K562 (cell line): ENCODE measurements around the gene SRCIN1. TPM values are rescaled to one million over a fixed set of nuclear protein-coding genes. Genes with fewer than 3 reads are reported as not detected.
"Not testable (repeated sequence)": the region's sequence is repeated elsewhere in the genome, so short reads cannot be mapped to it uniquely, and the experiment has no call there.

Source experiments
- ATAC-seq: fragments of 200-7000 bp; cut with Tn5 transposase; 3 replicates; pipeline ENCODE4 v1.9.1; 2020; ENCODE audit warnings: moderate library complexity
- BruUV-seq: library from RNA; stranded (reverse); fragments of 400-500 nt; replicated peaks from 2 replicates; lab custom pipeline; 2021; lab: Mats Ljungman, UMichigan
- CTCF ChIA-PET: fragments of 300-600 bp; formaldehyde crosslinking; extraction: SDS; loops from one replicate; lab custom pipeline; 2021; ENCODE audit warnings: low intra/inter-chr PET ratio; lab: Yijun Ruan, JAX
- POLR2A ChIA-PET: fragments of 300-600, 350-650 bp; sonication (Branson Sonifier 250); formaldehyde crosslinking; extraction: SDS; loops from one replicate; lab custom pipeline; 2021; ENCODE audit warnings: antibody characterized with exemption, inconsistent platforms; lab: Yijun Ruan, JAX
- DNase-seq, 4 experiments: peaks; one replicate each; pipeline versions ENCODE4 v3.0.0 to v3.0.0-alpha.2; 2011 to 2018; ENCODE audit warnings: low spot score in 3 of 4, mixed read lengths in 3 of 4; ENCODE audit errors: extremely low read depth in 1 of 4
- FAIRE-seq: peaks from 2 replicates; lab custom pipeline; 2011; peaks lifted over from hg19 to GRCh38; lab: Jason Lieb, UNC
- H2AFZ ChIP-seq: 2 replicates; pipeline ENCODE4 v1.6.0; 2011; ENCODE audit warnings: low read depth, low read length, control low read depth, inconsistent platforms
- H3K27ac ChIP-seq: fragments of 200-600 bp; 3 replicates; pipeline ENCODE4 v1.8.0; 2011; ENCODE audit warnings: low read depth, mild to moderate bottlenecking, control low read depth, inconsistent platforms, low read length, moderate library complexity, mixed read lengths; ENCODE audit errors: extremely low read depth
- H3K27me3 ChIP-seq, 2 experiments: fragments of 300-600 bp in 1 of 2; 2 replicates in 1 of 2; 3 replicates in 1 of 2; pipeline versions ENCODE4 v1.6.0 to v1.8.0; 2011; ENCODE audit warnings: inconsistent platforms in 2 of 2, low read length in 2 of 2, mild to moderate bottlenecking in 1 of 2, mixed read lengths in 1 of 2, moderate library complexity in 1 of 2; ENCODE audit not compliant: control insufficient read depth in 2 of 2, insufficient read depth in 2 of 2
- H3K36me3 ChIP-seq: fragments of 300-600 bp; 3 replicates; pipeline ENCODE4 v1.8.0; 2011; ENCODE audit warnings: mild to moderate bottlenecking, low read length, inconsistent platforms; ENCODE audit not compliant: control insufficient read depth, insufficient read depth
- H3K4me1 ChIP-seq, 2 experiments: fragments of 200-600 bp in 1 of 2; replicated peaks in 1 of 2; 2 replicates in 1 of 2; 3 replicates in 1 of 2; pipeline versions ENCODE4 v1.5.1 to v1.8.0; 2011; ENCODE audit warnings: inconsistent platforms in 2 of 2, low read length in 2 of 2, mild to moderate bottlenecking in 1 of 2, mixed read lengths in 1 of 2, moderate library complexity in 1 of 2; ENCODE audit not compliant: control insufficient read depth in 2 of 2, insufficient read depth in 2 of 2
- H3K4me2 ChIP-seq: 2 replicates; pipeline ENCODE4 v1.6.1; 2011; ENCODE audit warnings: low read length, control low read depth, inconsistent platforms, mixed read lengths; ENCODE audit not compliant: insufficient read depth
- H3K4me3 ChIP-seq: fragments of 200-600 bp; sonication (generic), shearing (Covaris generic); 2 replicates; pipeline ENCODE4 v1.5.1; 2016; ENCODE audit warnings: control low read depth, inconsistent platforms
- H3K79me2 ChIP-seq: fragments of 200-600 bp; 3 replicates; pipeline ENCODE4 v1.8.0; 2011; ENCODE audit warnings: low read length, inconsistent platforms; ENCODE audit not compliant: control insufficient read depth, insufficient read depth
- H3K9ac ChIP-seq, 2 experiments: 2 replicates each; pipeline versions ENCODE4 v1.6.0 to v1.6.1; 2011; ENCODE audit warnings: low read depth in 2 of 2, low read length in 2 of 2, control low read depth in 1 of 2, inconsistent platforms in 1 of 2, mild to moderate bottlenecking in 1 of 2, mixed read lengths in 1 of 2; ENCODE audit not compliant: insufficient read depth in 1 of 2
- H3K9me1 ChIP-seq: one replicate; pipeline ENCODE4 v1.6.0; 2011; ENCODE audit warnings: inconsistent platforms, mild to moderate bottlenecking, low read length, moderate library complexity; ENCODE audit not compliant: control insufficient read depth, insufficient read depth
- H3K9me3 ChIP-seq: replicated peaks from 2 replicates; pipeline ENCODE4 v1.5.1; 2011; ENCODE audit warnings: low read depth, low read length, inconsistent platforms; ENCODE audit not compliant: control insufficient read depth, insufficient read depth
- H4K20me1 ChIP-seq: replicated peaks from 2 replicates; pipeline ENCODE4 v1.6.1; 2011; ENCODE audit warnings: low read length, inconsistent platforms, mixed read lengths; ENCODE audit not compliant: control insufficient read depth, insufficient read depth
- ATF3 ChIP-seq, 2 experiments: fragments of 450-650 bp in 1 of 2; sonication (generic) in 1 of 2; formaldehyde crosslinking in 1 of 2; IDR thresholded peaks in 1 of 2; conservative IDR thresholded peaks in 1 of 2; 2 replicates each; pipeline versions ENCODE4 v1.6.1 to v1.8.1; 2016 to 2023; ENCODE audit warnings: mild to moderate bottlenecking in 2 of 2, moderate library complexity in 2 of 2, inconsistent platforms in 1 of 2, missing genetic modification reagents in 1 of 2
- ATF7 ChIP-seq: fragments of 450-650 bp; IDR thresholded peaks from 2 replicates; pipeline ENCODE4 v1.7.1; 2014; ENCODE audit warnings: mild to moderate bottlenecking, moderate library complexity
- C11orf30 ChIP-seq: fragments of 450-650 bp; IDR thresholded peaks from 2 replicates; pipeline ENCODE4 v1.6.1; 2016; ENCODE audit warnings: low read depth, mild to moderate bottlenecking
- CEBPB ChIP-seq: fragments of 450-650 bp; IDR thresholded peaks from 2 replicates; pipeline ENCODE4 v1.6.1; 2016; ENCODE audit warnings: missing genetic modification characterization, missing compliant biosample characterization
- IRF9 ChIP-seq: fragments of 450-650 bp; IDR thresholded peaks from 2 replicates; pipeline ENCODE4 v1.6.1; 2016; ENCODE audit warnings: missing biosample characterization, missing genetic modification characterization
- SMARCE1 ChIP-seq: fragments of 450-650 bp; IDR thresholded peaks from 2 replicates; pipeline ENCODE4 v1.7.1; 2016; ENCODE audit warnings: mild to moderate bottlenecking
- SPI1 ChIP-seq: IDR thresholded peaks from 2 replicates; pipeline ENCODE4 v1.6.1; 2011; ENCODE audit warnings: low read depth, low read length, control low read depth, borderline replicate concordance
- TRIM24 ChIP-seq, 2 experiments: fragments of 450-650 bp; IDR thresholded peaks; 2 replicates each; pipeline ENCODE4 v1.6.1; 2016
- ZBTB40 ChIP-seq, 2 experiments: fragments of 450-650 bp in 1 of 2; sonication (generic) in 1 of 2; formaldehyde crosslinking in 1 of 2; IDR thresholded peaks; 2 replicates each; pipeline versions ENCODE4 v1.7.1 to v1.9.0; 2016 to 2022; ENCODE audit warnings: inconsistent platforms in 1 of 2, mild to moderate bottlenecking in 1 of 2, missing genetic modification reagents in 1 of 2
- WGBS: fragments of 100-300 bp; shearing (Covaris generic); methylation state at CpG from one replicate; pipeline ENCODE4 v1.1.6; 2016; ENCODE audit warnings: low coverage, mixed read lengths; ENCODE audit not compliant: insufficient coverage; ENCODE audit errors: missing lambda C conversion rate; 5-methylcytosine and 5-hydroxymethylcytosine counted together
- in situ Hi-C: fragments of 300-500 bp; cut with MboI; formaldehyde crosslinking; loops from 4 replicates; pipeline ENCODE4 v1.15.0; 2018; ENCODE audit warnings: inconsistent platforms, mixed read lengths
- intact Hi-C: fragments of 100-400 bp; cut with micrococcal nuclease; formaldehyde crosslinking; loops from 2 replicates; pipeline ENCODE4 v1.14.2; 2022
- polyA plus RNA-seq, 8 experiments: library from polyadenylated mRNA; depleted of rRNA in 4 of 8; stranded (reverse) in 5 of 8; unstranded in 3 of 8; fragments of >200 nt; fragmentation: Nextera tagmentation in 2 of 8; fragmentation: Illumina TruSeq in 1 of 8; extraction: Ambion mirVana in 2 of 8; extraction: Trizol in 1 of 8; gene quantifications; 2 replicates each; pipeline versions ENCODE4 v1.2.1 to v1.2.3, GENCODE V29; 2011 to 2014; ENCODE audit warnings: inconsistent platforms in 1 of 8, missing spikeins in 1 of 8
- total RNA-seq, 7 experiments: library from RNA; depleted of rRNA in 6 of 7; stranded (reverse); fragments of >200 nt in 6 of 7; fragmentation: Illumina TruSeq in 2 of 7; extraction: Trizol in 2 of 7; gene quantifications; 2 replicates each; pipeline versions ENCODE4 v1.2.1 to v1.2.3, GENCODE V29; 2011 to 2021; ENCODE audit warnings: low replicate concordance in 1 of 7

The SRCIN1 gene
- total and polyA plus RNA-seq, 9 of the 15 experiments (the other 6 are each of a cell fraction or from before 2014, with no cell fraction given), result 0.09 to 0.33 (median 0.13) TPM; not detected in 6

- FAIRE-seq; H3K9me3 ChIP-seq; H3K9me1 ChIP-seq; H3K4me3 ChIP-seq; intact Hi-C loops; ATAC-seq; H2AFZ ChIP-seq; H3K36me3 ChIP-seq; H4K20me1 ChIP-seq; H3K79me2 ChIP-seq; DNase-seq; H3K4me1 ChIP-seq; BruUV-seq; H3K4me2 ChIP-seq; CTCF ChIA-PET; H3K27ac ChIP-seq; in situ Hi-C loops; H3K9ac ChIP-seq; TF ChIP-seq ATF3 (CRISPR knock-in tag; conservative IDR thresholded peaks at IDR 0.05); ZBTB40 (CRISPR knock-in tag; IDR thresholded peaks at IDR 0.05): not testable (repeated sequence)
- peaks cover 17 to 30% of the 10 kb centered on the region in 2 experiments for H3K27me3 ChIP-seq
- POLR2A ChIA-PET, result interaction anchor here (1.4 kb wide), 1 partner anchor 29 kb away, joined by 3 read pairs; no protein-coding TSS in a partner anchor
- 7% methylated on average over 13 of the region's 14 CpGs for WGBS
- peak; percentile 92 for TF ChIP-seq ATF3 (IDR thresholded peaks at IDR 0.05)
- TF ChIP-seq IRF9 (tag), result 0 out of 2 replicates have a peak, but pooled peaks have one; percentile 21
- peak; percentile 17; the same call in 1 of the 2 replicates for TF ChIP-seq ZBTB40 (IDR thresholded peaks at IDR 0.05)
- TF ChIP-seq SMARCE1, result 0 out of 2 replicates have a peak, but pooled peaks have one; percentile 16
- TF ChIP-seq SPI1, result peak; percentile 9; the same call in 1 of the 2 replicates
- TF ChIP-seq CEBPB (tag), result peak; percentile 94
- peak; percentile 29 to 47; a peak in 1 of 4 replicates for TF ChIP-seq TRIM24 (IDR thresholded peaks at IDR 0.05)
- peak; percentile 60 for TF ChIP-seq ATF7
- 0 out of 2 replicates have a peak, but pooled peaks have one; percentile 5 for TF ChIP-seq C11orf30
These were observed 19.1 kb upstream of the SRCIN1 start for GRCh38 chr17:38624782-38625355.
